ENCODE measurements around the gene TFR2.

TFR2 gene

DNA sequence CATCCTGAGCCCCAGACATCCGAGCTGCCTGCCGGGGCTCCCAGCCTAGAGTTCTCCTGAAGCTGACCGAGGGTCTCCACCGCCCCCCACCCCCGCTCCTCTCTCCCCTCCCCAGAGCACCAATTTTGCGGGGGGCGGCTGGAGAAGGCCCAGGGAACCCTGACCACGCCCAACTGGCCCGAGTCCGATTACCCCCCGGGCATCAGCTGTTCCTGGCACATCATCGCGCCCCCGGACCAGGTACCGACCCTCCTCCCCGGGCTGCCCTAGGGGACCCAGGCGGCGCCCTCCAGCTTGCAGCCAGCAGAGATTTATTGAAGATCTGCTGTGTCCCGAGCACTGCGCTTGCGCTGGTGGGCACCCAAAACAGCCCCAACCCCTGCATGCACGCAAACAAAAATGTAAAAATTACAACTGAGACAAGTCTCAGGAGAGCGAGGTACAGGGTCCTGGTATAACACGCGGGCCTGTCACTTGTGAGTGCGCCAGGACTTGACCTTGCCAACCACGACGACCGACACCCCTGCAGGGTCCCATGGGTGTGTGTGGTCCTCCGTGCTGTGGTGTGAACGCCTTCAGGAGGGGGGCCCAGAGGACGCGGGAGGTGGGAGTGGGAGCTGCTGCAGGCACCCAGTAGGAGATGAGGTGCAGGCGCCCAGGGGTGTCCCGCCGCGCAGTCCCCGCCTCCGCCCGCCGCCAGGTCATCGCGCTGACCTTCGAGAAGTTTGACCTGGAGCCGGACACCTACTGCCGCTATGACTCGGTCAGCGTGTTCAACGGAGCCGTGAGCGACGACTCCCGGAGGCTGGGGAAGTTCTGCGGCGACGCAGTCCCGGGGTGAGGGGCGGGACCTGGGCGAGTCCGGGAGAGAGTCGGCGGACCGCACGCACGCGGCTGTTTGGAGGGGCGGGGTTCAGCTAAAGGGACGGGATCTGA is 36.1 kb downstream of the TFR2 start:
- no peaks in the 10 kb centered on the region for H3K9me3 ChIP-seq (ENCODE audit: control insufficient read depth, insufficient read depth, low read depth, low read length)
- peaks cover 14% of the 10 kb centered on the region for H3K27me3 ChIP-seq (ENCODE audit: control insufficient read depth, insufficient read depth, low read length)
- peaks cover 11% of the 10 kb centered on the region for H3K36me3 ChIP-seq (ENCODE audit: control insufficient read depth, insufficient read depth, low read length)
- H3K4me3 ChIP-seq (ENCODE audit: low read depth, low read length): peak overlapping the region; percentile 83
- peaks cover 27% of the 10 kb centered on the region for H3K4me1 ChIP-seq (ENCODE audit: control insufficient read depth, insufficient read depth, low read length)
- no peak overlapping the region for H3K9ac ChIP-seq (ENCODE audit: low read length)
- no peak overlapping the region for H3K27ac ChIP-seq (ENCODE audit: low read depth, low read length)

DNA sequence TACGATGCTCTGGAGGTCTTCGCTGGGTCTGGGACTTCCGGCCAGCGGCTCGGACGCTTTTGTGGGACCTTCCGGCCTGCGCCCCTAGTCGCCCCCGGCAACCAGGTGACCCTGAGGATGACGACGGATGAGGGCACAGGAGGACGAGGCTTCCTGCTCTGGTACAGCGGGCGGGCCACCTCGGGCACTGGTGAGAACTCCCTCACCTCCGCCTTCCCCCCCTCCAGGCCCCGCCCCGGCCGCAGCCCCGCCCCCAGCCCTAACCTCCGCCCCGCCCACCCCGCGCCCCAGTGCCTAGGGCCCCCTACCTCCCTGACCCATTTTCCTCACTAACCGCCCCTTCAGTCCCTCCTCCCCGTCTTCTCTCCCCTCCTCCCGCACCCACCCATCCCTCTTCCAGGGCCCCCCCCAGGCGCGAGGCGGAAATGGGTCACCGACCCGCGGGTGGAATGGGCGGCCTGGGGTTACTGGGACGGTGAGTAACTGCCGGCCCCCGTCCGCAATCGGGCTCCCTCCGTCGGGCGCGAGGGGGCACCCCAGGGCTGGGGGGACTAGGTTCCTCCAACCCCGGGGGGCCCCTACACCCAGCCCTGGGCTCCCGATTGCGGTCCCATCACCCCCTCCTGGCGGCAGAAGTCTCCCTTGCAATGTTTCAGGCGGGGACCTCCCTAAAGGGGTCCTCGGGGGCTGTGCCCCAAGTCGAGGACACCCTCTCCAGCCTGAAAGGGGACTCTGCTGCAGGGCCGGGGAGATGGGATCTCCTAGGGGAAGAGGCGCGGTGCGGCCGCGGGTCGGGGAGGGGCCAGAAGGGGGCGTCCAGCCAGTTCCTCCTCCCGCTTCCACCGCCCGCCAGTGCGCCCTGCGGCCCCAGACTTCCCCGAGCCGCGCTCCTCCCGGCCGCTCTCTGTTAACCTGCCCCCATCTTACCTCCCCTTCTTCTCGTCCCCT is 37.0 kb downstream of the TFR2 start:
- Histone ChIP-seq H3K36me3 (ENCODE audit: control insufficient read depth, insufficient read depth, low read length) (peaks cover 11% of the 10 kb centered on the region), H3K9ac (ENCODE audit: low read length) (peak overlapping the region; percentile 61), H3K4me1 (ENCODE audit: control insufficient read depth, insufficient read depth, low read length) (peaks cover 27% of the 10 kb centered on the region), H3K27ac (ENCODE audit: low read depth, low read length) (peak overlapping the region; percentile 78; the same call in 1 of the 2 replicates), H3K27me3 (ENCODE audit: control insufficient read depth, insufficient read depth, low read length) (peaks cover 14% of the 10 kb centered on the region), H3K4me3 (ENCODE audit: low read depth, low read length) (peak overlapping the region; percentile 83), H3K9me3 (ENCODE audit: control insufficient read depth, insufficient read depth, low read depth, low read length) (no peaks in the 10 kb centered on the region)

GRCh38 chr7:100603726-100604027 is 37.7 kb downstream of the TFR2 start:
- Histone ChIP-seq H3K36me3 (ENCODE audit: control insufficient read depth, insufficient read depth, low read length) (peaks cover 11% of the 10 kb centered on the region), H3K27ac (ENCODE audit: low read depth, low read length) (peak overlapping the region; percentile 78; the same call in 1 of the 2 replicates), H3K27me3 (ENCODE audit: control insufficient read depth, insufficient read depth, low read length) (peaks cover 14% of the 10 kb centered on the region), H3K9ac (ENCODE audit: low read length) (peak overlapping the region; percentile 61), H3K9me3 (ENCODE audit: control insufficient read depth, insufficient read depth, low read depth, low read length) (no peaks in the 10 kb centered on the region), H3K4me3 (ENCODE audit: low read depth, low read length) (peak overlapping the region; percentile 83), H3K4me1 (ENCODE audit: control insufficient read depth, insufficient read depth, low read length) (peaks cover 27% of the 10 kb centered on the region)

DNA sequence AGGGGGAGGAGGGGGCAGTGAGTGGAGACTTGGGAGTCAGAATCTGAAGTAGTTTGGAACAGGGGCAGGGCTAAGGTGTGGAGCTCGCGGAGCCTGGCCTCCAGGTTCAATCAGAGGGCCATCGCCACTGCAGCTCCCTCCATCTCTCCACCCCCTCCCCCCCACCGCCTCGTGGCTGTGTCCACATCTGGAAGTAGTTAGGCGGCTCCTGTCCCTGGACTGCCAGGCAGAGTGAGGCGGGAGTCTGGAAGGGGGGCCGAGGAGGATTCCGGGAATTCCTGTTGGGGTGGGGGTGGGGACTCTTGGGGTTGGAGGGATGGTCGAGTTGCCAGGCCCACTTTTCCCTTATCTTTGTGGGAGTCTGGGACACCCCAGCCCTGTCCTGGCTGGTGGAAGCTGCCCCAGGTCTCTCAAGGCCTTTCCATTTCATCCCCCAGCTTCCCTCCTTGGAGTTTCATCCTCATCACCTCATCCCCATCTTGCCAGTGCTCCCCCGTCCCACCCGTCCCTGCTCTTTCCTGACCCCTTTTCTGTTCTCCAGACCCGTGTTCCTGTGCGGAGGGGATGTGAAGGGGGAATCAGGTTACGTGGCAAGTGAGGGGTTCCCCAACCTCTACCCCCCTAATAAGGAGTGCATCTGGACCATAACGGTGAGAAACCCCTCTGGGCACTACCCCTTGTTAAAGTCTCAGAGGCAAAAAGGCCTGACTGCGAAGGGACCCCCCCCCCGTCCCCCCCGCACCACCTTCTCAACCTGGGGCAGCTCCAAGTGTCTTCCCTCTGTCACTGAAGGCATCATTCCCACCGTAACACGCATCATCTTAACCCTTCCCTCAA is 38.2 kb downstream of the TFR2 start:
- peak overlapping the region; percentile 83 for H3K4me3 ChIP-seq (ENCODE audit: low read depth, low read length)
- H3K27me3 ChIP-seq (ENCODE audit: control insufficient read depth, insufficient read depth, low read length): peaks cover 14% of the 10 kb centered on the region
- peak overlapping the region; percentile 78; the same call in 1 of the 2 replicates for H3K27ac ChIP-seq (ENCODE audit: low read depth, low read length)
- no peaks in the 10 kb centered on the region for H3K9me3 ChIP-seq (ENCODE audit: control insufficient read depth, insufficient read depth, low read depth, low read length)
- peaks cover 27% of the 10 kb centered on the region for H3K4me1 ChIP-seq (ENCODE audit: control insufficient read depth, insufficient read depth, low read length)
- H3K9ac ChIP-seq (ENCODE audit: low read length): peak overlapping the region; percentile 61
- H3K36me3 ChIP-seq (ENCODE audit: control insufficient read depth, insufficient read depth, low read length): peaks cover 13% of the 10 kb centered on the region

GRCh38 chr7:100600730-100601038 is 40.7 kb downstream of the TFR2 start:
- Histone ChIP-seq H3K9me3 (ENCODE audit: control insufficient read depth, insufficient read depth, low read depth, low read length) (no peaks in the 10 kb centered on the region), H3K4me3 (ENCODE audit: low read depth, low read length) (no peak overlapping the region), H3K4me1 (ENCODE audit: control insufficient read depth, insufficient read depth, low read length) (peaks cover 22% of the 10 kb centered on the region), H3K27me3 (ENCODE audit: control insufficient read depth, insufficient read depth, low read length) (peaks cover 7% of the 10 kb centered on the region), H3K27ac (ENCODE audit: low read depth, low read length) (no peak overlapping the region), H3K36me3 (ENCODE audit: control insufficient read depth, insufficient read depth, low read length) (peaks cover 13% of the 10 kb centered on the region), H3K9ac (ENCODE audit: low read length) (no peak overlapping the region)

DNA sequence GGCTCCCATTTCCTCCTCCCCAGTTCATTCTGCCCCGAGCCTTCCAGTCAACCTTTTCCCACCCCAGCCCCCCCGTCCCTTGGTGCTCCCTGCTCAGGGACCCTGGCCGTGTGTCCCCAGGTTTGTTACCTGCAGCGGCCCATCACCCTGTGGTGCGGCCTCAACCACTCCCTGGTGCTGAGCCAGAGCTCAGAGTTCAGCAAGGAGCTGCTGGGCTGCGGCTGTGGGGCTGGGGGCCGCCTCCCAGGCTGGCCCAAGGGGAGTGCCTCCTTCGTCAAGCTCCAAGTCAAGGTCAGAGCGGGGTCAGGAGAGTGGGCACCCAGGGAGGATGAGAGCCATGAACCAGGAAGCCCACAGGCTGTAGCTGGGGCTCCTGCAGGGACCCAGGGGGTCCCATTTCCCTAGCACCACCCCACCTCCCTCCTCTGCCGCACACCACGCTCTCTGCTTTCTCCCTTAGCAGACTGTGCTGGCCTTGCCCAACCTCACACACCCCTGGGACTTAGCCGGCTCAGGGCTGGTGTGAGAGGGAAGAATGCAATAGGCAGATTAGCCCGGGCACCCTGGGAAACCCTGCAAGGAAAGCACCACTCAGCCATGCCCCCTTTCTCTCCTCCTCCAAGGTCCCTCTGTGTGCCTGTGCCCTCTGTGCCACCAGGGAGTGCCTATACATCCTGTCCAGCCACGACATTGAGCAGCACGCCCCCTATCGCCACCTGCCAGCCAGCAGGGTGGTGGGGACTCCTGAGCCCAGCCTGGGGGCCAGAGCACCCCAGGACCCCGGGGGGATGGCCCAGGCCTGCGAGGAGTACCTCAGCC is 41.2 kb downstream of the TFR2 start:
- no peak overlapping the region for H3K9ac ChIP-seq (ENCODE audit: low read length)
- peaks cover 1% of the 10 kb centered on the region for H3K27me3 ChIP-seq (ENCODE audit: control insufficient read depth, insufficient read depth, low read length)
- no peak overlapping the region for H3K27ac ChIP-seq (ENCODE audit: low read depth, low read length)
- H3K9me3 ChIP-seq (ENCODE audit: control insufficient read depth, insufficient read depth, low read depth, low read length): no peaks in the 10 kb centered on the region
- peaks cover 22% of the 10 kb centered on the region for H3K4me1 ChIP-seq (ENCODE audit: control insufficient read depth, insufficient read depth, low read length)
- peaks cover 13% of the 10 kb centered on the region for H3K36me3 ChIP-seq (ENCODE audit: control insufficient read depth, insufficient read depth, low read length)
- H3K4me3 ChIP-seq (ENCODE audit: low read depth, low read length): no peak overlapping the region

DNA sequence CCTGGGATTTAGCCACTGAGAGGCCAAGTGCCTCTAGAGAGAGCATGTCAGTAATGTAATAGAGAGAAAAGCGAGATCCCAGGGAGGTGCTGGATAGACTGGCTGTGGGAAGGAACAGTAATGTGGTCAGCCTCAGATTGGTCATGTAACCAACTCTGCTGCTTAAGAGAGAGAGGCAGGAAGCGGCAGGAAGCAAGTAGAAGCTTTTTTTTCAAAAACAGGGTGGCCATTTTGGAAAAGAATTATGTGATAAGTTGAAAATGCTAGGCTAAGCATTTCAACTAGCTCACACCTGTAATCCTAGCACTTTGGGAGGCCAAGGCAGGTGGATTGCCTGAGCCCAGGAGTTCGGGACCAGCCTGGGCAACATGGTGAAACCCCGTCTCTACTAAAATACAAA is 42.9 kb downstream of the TFR2 start:
- H3K27me3 ChIP-seq (ENCODE audit: control insufficient read depth, insufficient read depth, low read length): no peaks in the 10 kb centered on the region
- H3K9ac ChIP-seq (ENCODE audit: low read length): no peak overlapping the region
- H3K36me3 ChIP-seq (ENCODE audit: control insufficient read depth, insufficient read depth, low read length): peaks cover 13% of the 10 kb centered on the region
- H3K27ac ChIP-seq (ENCODE audit: low read depth, low read length): no peak overlapping the region
- no peak overlapping the region for H3K4me3 ChIP-seq (ENCODE audit: low read depth, low read length)
- no peaks in the 10 kb centered on the region for H3K9me3 ChIP-seq (ENCODE audit: control insufficient read depth, insufficient read depth, low read depth, low read length)
- peaks cover 16% of the 10 kb centered on the region for H3K4me1 ChIP-seq (ENCODE audit: control insufficient read depth, insufficient read depth, low read length)

- Histone ChIP-seq H3K4me3 (ENCODE audit: low read depth, low read length) (no peak overlapping the region), H3K4me1 (ENCODE audit: control insufficient read depth, insufficient read depth, low read length) (peaks cover 5% of the 10 kb centered on the region; the same call in 1 of the 2 replicates), H3K9ac (ENCODE audit: low read length) (no peak overlapping the region), H3K36me3 (ENCODE audit: control insufficient read depth, insufficient read depth, low read length) (peaks cover 13% of the 10 kb centered on the region), H3K27ac (ENCODE audit: low read depth, low read length) (no peak overlapping the region), H3K9me3 (ENCODE audit: control insufficient read depth, insufficient read depth, low read depth, low read length) (no peaks in the 10 kb centered on the region), H3K27me3 (ENCODE audit: control insufficient read depth, insufficient read depth, low read length) (no peaks in the 10 kb centered on the region)
Measured at GRCh38 chr7:100595188-100595587, 46.2 kb downstream of the TFR2 start.

DNA sequence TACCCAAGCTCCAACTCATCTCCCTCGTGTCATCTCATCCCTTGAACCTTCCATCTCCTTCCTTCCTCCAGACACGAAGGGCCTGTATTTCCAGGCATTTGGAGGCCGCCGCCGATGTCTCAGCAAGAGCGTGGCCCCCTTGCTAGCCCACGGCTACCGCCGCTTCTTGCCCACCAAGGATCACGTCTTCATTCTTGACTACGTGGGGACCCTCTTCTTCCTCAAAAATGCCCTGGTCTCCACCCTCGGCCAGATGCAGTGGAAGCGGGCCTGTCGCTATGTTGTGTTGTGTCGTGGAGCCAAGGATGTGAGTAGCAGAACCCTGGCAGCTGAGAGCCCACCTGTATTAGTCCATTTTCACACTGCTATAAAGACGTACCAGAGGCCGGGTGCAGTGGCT is 49.8 kb downstream of the TFR2 start:
- Histone ChIP-seq H3K4me3 (ENCODE audit: low read depth, low read length) (no peak overlapping the region), H3K27me3 (ENCODE audit: control insufficient read depth, insufficient read depth, low read length) (no peaks in the 10 kb centered on the region), H3K9me3 (ENCODE audit: control insufficient read depth, insufficient read depth, low read depth, low read length) (no peaks in the 10 kb centered on the region), H3K27ac (ENCODE audit: low read depth, low read length) (no peak overlapping the region), H3K9ac (ENCODE audit: low read length) (no peak overlapping the region), H3K4me1 (ENCODE audit: control insufficient read depth, insufficient read depth, low read length) (peaks cover 17% of the 10 kb centered on the region), H3K36me3 (ENCODE audit: control insufficient read depth, insufficient read depth, low read length) (peaks cover 6% of the 10 kb centered on the region)
